Muscle layer of colon (tissue), 2 donors: Measurements from ENCODE around the gene GSTM2.

Source experiments
- H3K27ac ChIP-seq: one replicate; pipeline ENCODE4 v1.7.0; 2013; ENCODE audit warnings: low read depth, mild to moderate bottlenecking, low read length, moderate library complexity
- H3K27me3 ChIP-seq, 2 donors: one replicate each; pipeline ENCODE4 v1.7.0; 2013; ENCODE audit warnings: low read length in 2 of 2, mild to moderate bottlenecking in 2 of 2; ENCODE audit not compliant: insufficient read depth in 2 of 2, control insufficient read depth in 1 of 2
- H3K36me3 ChIP-seq: one replicate; pipeline ENCODE4 v1.7.0; 2013; ENCODE audit warnings: mild to moderate bottlenecking, low read length; ENCODE audit not compliant: insufficient read depth
- H3K4me1 ChIP-seq: one replicate; pipeline ENCODE4 v1.7.0; 2013; ENCODE audit warnings: mild to moderate bottlenecking, low read length; ENCODE audit not compliant: insufficient read depth
- H3K4me3 ChIP-seq, 2 donors: one replicate each; pipeline ENCODE4 v1.7.0; 2013; ENCODE audit warnings: low read length in 2 of 2, low read depth in 1 of 2, mild to moderate bottlenecking in 1 of 2, moderate library complexity in 1 of 2
- H3K9ac ChIP-seq: one replicate; pipeline ENCODE4 v1.7.0; 2013; ENCODE audit warnings: low read length
- H3K9me3 ChIP-seq: one replicate; pipeline ENCODE4 v1.7.0; 2013; ENCODE audit warnings: mild to moderate bottlenecking, low read length
- donor health status: abdominal sarcoma.
- donor health status: Adenocarcinoma of cecum.

GSTM2 gene

GRCh38 chr1:109667452-109668122 is at the start of gene GSTM2:
Gene GSTM2, plus strand, starts transcription at chr1:109668057. Its CDS starts 59 bp downstream, at chr1:109668116.
- peak within 1 kb of the TSS; percentile 41 for H3K27ac ChIP-seq
- peak within 1 kb of the TSS; percentile 62 to 77 for H3K4me3 ChIP-seq
- H3K9me3 ChIP-seq = no peaks in the 10 kb centered on the region
- peaks cover 13% of the 10 kb centered on the region for H3K4me1 ChIP-seq
- H3K9ac ChIP-seq = peak within 1 kb of the TSS; percentile 53
- H3K36me3 ChIP-seq = peaks cover 12% of the 10 kb centered on the region
- H3K27me3 ChIP-seq = no peaks in the 10 kb centered on the region

GRCh38 chr1:109618661-109619575 is 48.9 kb upstream of the GSTM2 start:
- no peak overlapping the region for H3K27ac ChIP-seq
- H3K36me3 ChIP-seq = no peaks in the 10 kb centered on the region
- no peak overlapping the region for H3K9ac ChIP-seq
- H3K4me3 ChIP-seq = peak overlapping the region; percentile 72 to 97
- H3K4me1 ChIP-seq = peaks cover 35% of the 10 kb centered on the region
- H3K9me3 ChIP-seq = no peaks in the 10 kb centered on the region
- H3K27me3 ChIP-seq = no peaks in the 10 kb centered on the region

GRCh38 chr1:109619576-109620400 is 48.1 kb upstream of the GSTM2 start, which contains the start of the genes AMPD2 and GNAT2:
Gene AMPD2, plus strand, starts transcription at chr1:109619837. Its CDS starts 1,339 bp downstream, at chr1:109621176.
Gene GNAT2, minus strand, starts transcription at chr1:109619616. Its CDS starts 6,746 bp downstream, at chr1:109612870.
- H3K4me1 ChIP-seq = peaks cover 35% of the 10 kb centered on the region

GRCh38 chr1:109620401-109620791 is 47.5 kb upstream of the GSTM2 start:
- Histone ChIP-seq H3K4me1 (peaks cover 35% of the 10 kb centered on the region), H3K27me3 (no peaks in the 10 kb centered on the region), H3K9me3 (no peaks in the 10 kb centered on the region), H3K27ac (peak overlapping the region; percentile 82), H3K9ac (peak overlapping the region; percentile 76), H3K4me3 (peak overlapping the region; percentile 72 to 97), H3K36me3 (no peaks in the 10 kb centered on the region)

More at GRCh38 chr1:109619576-109620400, 48.1 kb upstream of the GSTM2 start, which contains the start of the genes AMPD2 and GNAT2:
- H3K36me3 ChIP-seq = no peaks in the 10 kb centered on the region
- H3K27ac ChIP-seq = peak within 1 kb of the TSS; percentile 82
- H3K27me3 ChIP-seq = no peaks in the 10 kb centered on the region
- H3K4me3 ChIP-seq = peak within 1 kb of the TSS; percentile 72 to 97
- H3K9ac ChIP-seq = peak within 1 kb of the TSS; percentile 76
- H3K9me3 ChIP-seq = no peaks in the 10 kb centered on the region

GRCh38 chr1:109620841-109621286 is 47.0 kb upstream of the GSTM2 start:
- no peaks in the 10 kb centered on the region for H3K27me3 ChIP-seq
- H3K9ac ChIP-seq = no peak overlapping the region
- peaks cover 35% of the 10 kb centered on the region for H3K4me1 ChIP-seq
- no peaks in the 10 kb centered on the region for H3K36me3 ChIP-seq
- H3K4me3 ChIP-seq = peak overlapping the region; percentile 72 to 97
- H3K27ac ChIP-seq = peak overlapping the region; percentile 82
- H3K9me3 ChIP-seq = no peaks in the 10 kb centered on the region

- H3K27ac ChIP-seq = peak overlapping the region; percentile 55
- H3K27me3 ChIP-seq = no peaks in the 10 kb centered on the region
- H3K9me3 ChIP-seq = no peaks in the 10 kb centered on the region
- H3K4me3 ChIP-seq = peak overlapping the region; percentile 72 to 97
- H3K4me1 ChIP-seq = peaks cover 35% of the 10 kb centered on the region
- H3K36me3 ChIP-seq = no peaks in the 10 kb centered on the region
- H3K9ac ChIP-seq = no peak overlapping the region
Measured at GRCh38 chr1:109621379-109622136, 46.3 kb upstream of the GSTM2 start.

- Histone ChIP-seq H3K4me3 (no peak overlapping the region), H3K9me3 (no peaks in the 10 kb centered on the region), H3K9ac (no peak overlapping the region), H3K4me1 (peaks cover 35% of the 10 kb centered on the region), H3K36me3 (peaks cover 7% of the 10 kb centered on the region), H3K27ac (no peak overlapping the region), H3K27me3 (no peaks in the 10 kb centered on the region)
Measured at GRCh38 chr1:109622137-109622892, 45.5 kb upstream of the GSTM2 start.

- no peaks in the 10 kb centered on the region for H3K9me3 ChIP-seq
- no peak overlapping the region for H3K27ac ChIP-seq
- no peak overlapping the region for H3K9ac ChIP-seq
- no peak overlapping the region for H3K4me3 ChIP-seq
- H3K27me3 ChIP-seq = no peaks in the 10 kb centered on the region
- H3K4me1 ChIP-seq = peaks cover 35% of the 10 kb centered on the region
- peaks cover 12% of the 10 kb centered on the region for H3K36me3 ChIP-seq
Measured at GRCh38 chr1:109622895-109623294, 45.0 kb upstream of the GSTM2 start.

GRCh38 chr1:109623601-109624161 is 44.2 kb upstream of the GSTM2 start:
- H3K4me1 ChIP-seq = peaks cover 35% of the 10 kb centered on the region
- H3K9ac ChIP-seq = no peak overlapping the region
- H3K4me3 ChIP-seq = peak overlapping the region in 1 of 2 donors; percentile 23
- H3K27ac ChIP-seq = peak overlapping the region; percentile 9
- H3K9me3 ChIP-seq = no peaks in the 10 kb centered on the region
- no peaks in the 10 kb centered on the region for H3K27me3 ChIP-seq
- H3K36me3 ChIP-seq = peaks cover 20% of the 10 kb centered on the region
